HG02840 (cell line): Measurements from ENCODE around the gene NECTIN2.

ENCODE experiments used
- ATAC-seq: cut with Tn5 transposase; IDR thresholded peaks from one replicate; pipeline ENCODE4 v1.9.1; 2021; ENCODE audit warnings: mild to moderate bottlenecking, moderate library complexity, moderate number of reproducible peaks; ENCODE audit not compliant: unreplicated experiment, low FRiP score

NECTIN2 gene

GRCh38 chr19:44845612-44846454, at the start of gene NECTIN2:
Gene NECTIN2 (plus strand): TSS chr19:44846297. CDS start chr19:44846526, 229 bp downstream.
- no peak for ATAC-seq

GRCh38 chr19:44796701-44797115, 49.4 kb upstream of the NECTIN2 start:
- ATAC-seq, result no peak

GRCh38 chr19:44799627-44800346, 46.3 kb upstream of the NECTIN2 start:
- no peak for ATAC-seq

GRCh38 chr19:44800461-44800860, 45.6 kb upstream of the NECTIN2 start:
- ATAC-seq, result no peak

GRCh38 chr19:44803442-44804428, 42.4 kb upstream of the NECTIN2 start:
- no peak for ATAC-seq

GRCh38 chr19:44806291-44806690, 39.8 kb upstream of the NECTIN2 start:
- ATAC-seq, result no peak

GRCh38 chr19:44807162-44807561, 38.9 kb upstream of the NECTIN2 start:
- ATAC-seq, result no peak

- ATAC-seq, result no peak
These were observed 38.2 kb upstream of the NECTIN2 start for GRCh38 chr19:44807652-44808462.

GRCh38 chr19:44808463-44809371, 37.4 kb upstream of the NECTIN2 start, which contains the start of gene BCAM:
Gene BCAM (plus strand): TSS chr19:44809103. CDS start chr19:44809125, 22 bp downstream.
- no peak for ATAC-seq

- no peak for ATAC-seq
These were observed 36.4 kb upstream of the NECTIN2 start for GRCh38 chr19:44809577-44810233.

- no peak for ATAC-seq
These were observed 35.6 kb upstream of the NECTIN2 start for GRCh38 chr19:44810234-44811121.

GRCh38 chr19:44811122-44811419, 35.0 kb upstream of the NECTIN2 start:
- ATAC-seq, result no peak

- ATAC-seq, result no peak
These were observed 33.9 kb upstream of the NECTIN2 start for GRCh38 chr19:44812142-44812718.

- ATAC-seq, result no peak
These were observed 32.8 kb upstream of the NECTIN2 start for GRCh38 chr19:44813070-44813840.

- ATAC-seq, result no peak
These were observed 32.1 kb upstream of the NECTIN2 start for GRCh38 chr19:44813841-44814470.

- ATAC-seq, result no peak
These were observed 31.6 kb upstream of the NECTIN2 start for GRCh38 chr19:44814517-44814916.
